SU-DHL-6 (cell line): ENCODE results near the gene ZNF786.
"Not testable (repeated sequence)": the region's sequence is repeated elsewhere in the genome, so short reads cannot be mapped to it uniquely, and the experiment has no call there.

ENCODE experiments used
- H2AFZ ChIP-seq: fragments of 200-600 bp; sonication (generic); 2 replicates; pipeline ENCODE4 v1.6.1; 2014; ENCODE audit warnings: low read depth, mild to moderate bottlenecking, moderate library complexity, mixed read lengths, antibody characterized with exemption, low read length; ENCODE audit not compliant: severe bottlenecking
- H3F3A ChIP-seq: fragments of 200-600 bp; shearing (Covaris generic); 2 replicates; pipeline ENCODE4 v1.6.0; 2016; ENCODE audit warnings: antibody characterized with exemption, mild to moderate bottlenecking; ENCODE audit not compliant: insufficient read depth
- H3K27ac ChIP-seq: fragments of 200-600 bp; sonication (generic); 2 replicates; pipeline ENCODE4 v1.5.1; 2016; ENCODE audit warnings: low read depth, mild to moderate bottlenecking, low read length, moderate library complexity, mixed read lengths
- H3K27me3 ChIP-seq: fragments of 200-600 bp; sonication (generic), shearing (Covaris generic); 2 replicates; pipeline ENCODE4 v1.6.0; 2014; ENCODE audit warnings: mild to moderate bottlenecking, low read length
- H3K36me3 ChIP-seq: fragments of 200-600 bp; sonication (generic); 2 replicates; pipeline ENCODE4 v1.6.1; 2014; ENCODE audit warnings: mild to moderate bottlenecking, low read length, mixed read lengths
- H3K4me2 ChIP-seq: fragments of 300-600, 200-600 bp; shearing (Covaris generic), sonication (generic); 2 replicates; pipeline ENCODE4 v1.6.0; 2014; ENCODE audit warnings: low read length, low read depth, mild to moderate bottlenecking; ENCODE audit not compliant: poor library complexity, severe bottlenecking
- H3K4me3 ChIP-seq: fragments of 200-600 bp; sonication (generic); 2 replicates; pipeline ENCODE4 v1.5.1; 2014; ENCODE audit warnings: antibody characterized with exemption, low read length, mild to moderate bottlenecking, mixed read lengths; ENCODE audit not compliant: insufficient read depth, poor library complexity, severe bottlenecking
- H3K79me2 ChIP-seq: fragments of 200-600 bp; sonication (generic); 2 replicates; pipeline ENCODE4 v1.6.1; 2014; ENCODE audit warnings: mild to moderate bottlenecking, low read length, moderate library complexity; ENCODE audit not compliant: insufficient read depth
- H3K9ac ChIP-seq: fragments of 200-600 bp; sonication (generic); 2 replicates; pipeline ENCODE4 v1.7.0; 2014; ENCODE audit warnings: mild to moderate bottlenecking, low read length
- H3K9me2 ChIP-seq: fragments of 200-600 bp; sonication (generic); replicated peaks from 2 replicates; pipeline ENCODE4 v1.6.1; 2014; ENCODE audit warnings: low read length; ENCODE audit not compliant: insufficient read depth
- H3K9me3 ChIP-seq: fragments of 200-600 bp; sonication (generic); 2 replicates; pipeline ENCODE4 v1.6.1; 2014; ENCODE audit warnings: low read length, mixed read lengths; ENCODE audit not compliant: insufficient read depth
- H4K20me1 ChIP-seq: fragments of 200-600 bp; sonication (generic); 2 replicates; pipeline ENCODE4 v1.6.1; 2014; ENCODE audit warnings: low read depth, mild to moderate bottlenecking, antibody characterized with exemption, low read length, moderate library complexity, mixed read lengths
- CTCF ChIP-seq: fragments of 200-600 bp; sonication (generic); IDR thresholded peaks from one replicate; pipeline ENCODE4 v1.5.1; 2017; ENCODE audit warnings: antibody characterized with exemption, mild to moderate bottlenecking, low read length, moderate library complexity; ENCODE audit not compliant: insufficient read depth, poor library complexity, severe bottlenecking
- EZH2phosphoT487 ChIP-seq: fragments of 200-600 bp; sonication (generic), shearing (Covaris generic); conservative IDR thresholded peaks from 2 replicates; pipeline ENCODE4 v1.6.1; 2018; ENCODE audit warnings: mild to moderate bottlenecking, antibody characterized with exemption, low read length, moderate library complexity, mixed read lengths

Gene ZNF786

GRCh38 chr7:149041350-149041749, 49.2 kb downstream of the ZNF786 start:
- Histone ChIP-seq H3K27ac (no peak overlapping the region), H3K79me2 (no peaks in the 10 kb centered on the region), H3K9me2 (no peaks in the 10 kb centered on the region), H3K27me3 (no peaks in the 10 kb centered on the region), H3F3A (no peaks in the 10 kb centered on the region), H3K9ac (no peak overlapping the region), H3K4me3 (no peak overlapping the region), H3K9me3 (no peaks in the 10 kb centered on the region), H2AFZ (no peak overlapping the region), H3K36me3 (no peaks in the 10 kb centered on the region), H4K20me1 (no peaks in the 10 kb centered on the region), H3K4me2 (no peak overlapping the region)
- TF ChIP-seq CTCF = no peak
- TF ChIP-seq EZH2phosphoT487 = no peak

- H3K27ac ChIP-seq, H3K4me3 ChIP-seq, H3K36me3 ChIP-seq, H3K9me3 ChIP-seq, H3K9ac ChIP-seq, H3K27me3 ChIP-seq, H2AFZ ChIP-seq, H3K9me2 ChIP-seq, H3K4me2 ChIP-seq, H3F3A ChIP-seq, H4K20me1 ChIP-seq, H3K79me2 ChIP-seq: not testable (repeated sequence)
Observed at GRCh38 chr7:149038641-149039040, 51.9 kb downstream of the ZNF786 start.

GRCh38 chr7:149036676-149037075, 53.8 kb downstream of the ZNF786 start:
- H3K27me3 ChIP-seq = no peaks in the 10 kb centered on the region
- no peaks in the 10 kb centered on the region for H3K36me3 ChIP-seq
- no peak overlapping the region for H3K4me2 ChIP-seq
- H4K20me1 ChIP-seq = no peaks in the 10 kb centered on the region
- H3K79me2 ChIP-seq = no peaks in the 10 kb centered on the region
- no peaks in the 10 kb centered on the region for H3F3A ChIP-seq
- H3K9me3 ChIP-seq = no peaks in the 10 kb centered on the region
- H3K9me2 ChIP-seq = no peaks in the 10 kb centered on the region
- no peak overlapping the region for H3K27ac ChIP-seq
- no peak overlapping the region for H2AFZ ChIP-seq
- TF ChIP-seq CTCF (no peak), EZH2phosphoT487 (no peak)
- no peak overlapping the region for H3K9ac ChIP-seq
- no peak overlapping the region for H3K4me3 ChIP-seq

GRCh38 chr7:149031353-149031910, 59.1 kb downstream of the ZNF786 start:
- H3K27ac ChIP-seq = no peak overlapping the region
- no peak overlapping the region for H3K4me3 ChIP-seq
- no peaks in the 10 kb centered on the region for H4K20me1 ChIP-seq
- no peak overlapping the region for H3K9ac ChIP-seq
- no peak overlapping the region for H3K4me2 ChIP-seq
- no peak overlapping the region for H2AFZ ChIP-seq
- TF ChIP-seq EZH2phosphoT487 (no peak), CTCF (no peak)
- H3K9me2 ChIP-seq = no peaks in the 10 kb centered on the region
- no peaks in the 10 kb centered on the region for H3K27me3 ChIP-seq
- no peaks in the 10 kb centered on the region for H3K9me3 ChIP-seq
- 0 out of 2 replicates have a peak, but pooled peaks cover 9% of the 10 kb centered on the region for H3F3A ChIP-seq
- H3K36me3 ChIP-seq = no peaks in the 10 kb centered on the region
- peaks cover 18% of the 10 kb centered on the region for H3K79me2 ChIP-seq

GRCh38 chr7:149030439-149030838, 60.1 kb downstream of the ZNF786 start:
- H3K9me2 ChIP-seq, H3K9me3 ChIP-seq, H4K20me1 ChIP-seq: not testable (repeated sequence)

More at GRCh38 chr7:149030439-149030838, 60.1 kb downstream of the ZNF786 start:
- not testable (repeated sequence) for H2AFZ ChIP-seq, H3K36me3 ChIP-seq, H3K27me3 ChIP-seq, H3K4me3 ChIP-seq, H3K9ac ChIP-seq, H3K4me2 ChIP-seq, H3F3A ChIP-seq, H3K27ac ChIP-seq
- peaks cover 27% of the 10 kb centered on the region for H3K79me2 ChIP-seq
